B cell (primary cell): ENCODE measurements around the gene WDR86. TPM values are rescaled to one million over a fixed set of nuclear protein-coding genes. Genes with fewer than 3 reads are reported as not detected.

Experiments used
- ATAC-seq: fragments of 200-7000 bp; cut with Tn5 transposase; one replicate; pipeline ENCODE4 v1.10.0; 2021; ENCODE audit warnings: low read depth, mild to moderate bottlenecking, moderate number of reproducible peaks, moderate library complexity
- CTCF ChIA-PET: fragments of 350-600 bp; sonication (Branson Sonifier 250); formaldehyde crosslinking; loops from one replicate; lab custom pipeline; 2021; ENCODE audit warnings: antibody characterized with exemption, inconsistent platforms; lab: Charles Lee
- POLR2A ChIA-PET: fragments of 350-600 bp; sonication (Branson Sonifier 250); formaldehyde crosslinking; loops from one replicate; lab custom pipeline; 2021; ENCODE audit warnings: antibody characterized with exemption; lab: Charles Lee
- DNase-seq: peaks from one replicate; pipeline ENCODE4 v3.0.0; 2013
- H2AFZ ChIP-seq: 2 replicates; pipeline ENCODE4 v1.6.1; 2012; ENCODE audit warnings: mild to moderate bottlenecking, low read depth, low read length; ENCODE audit not compliant: insufficient read depth, poor library complexity, severe bottlenecking
- H3K27ac ChIP-seq, 2 donors: 1 replicate in 1 of 2; 2 replicates in 1 of 2; pipeline ENCODE4 v1.5.1; 2012 to 2013; ENCODE audit warnings: low read length in 2 of 2, mild to moderate bottlenecking in 2 of 2, moderate library complexity in 1 of 2
- H3K27me3 ChIP-seq, 4 experiments: fragments of 200-600 bp in 1 of 4; sonication (generic) in 1 of 4; replicated peaks in 1 of 4; 1 replicate in 2 of 4; 2 replicates in 2 of 4; pipeline versions ENCODE4 v1.6.1 to v1.7.0; 2013 to 2016; ENCODE audit warnings: low read length in 3 of 4, mild to moderate bottlenecking in 2 of 4, mixed read lengths in 1 of 4, moderate library complexity in 1 of 4; ENCODE audit not compliant: insufficient read depth in 4 of 4, control insufficient read depth in 3 of 4; ENCODE audit errors: control extremely low read depth in 1 of 4
- H3K36me3 ChIP-seq, 2 experiments: replicated peaks in 1 of 2; 1 replicate in 1 of 2; 2 replicates in 1 of 2; pipeline versions ENCODE4 v1.6.1 to v1.7.1; 2013; ENCODE audit warnings: low read length in 1 of 2; ENCODE audit not compliant: insufficient read depth in 2 of 2, control insufficient read depth in 1 of 2; ENCODE audit errors: control extremely low read depth in 1 of 2, extremely low read depth in 1 of 2
- H3K4me1 ChIP-seq, 2 donors: fragments of 200-600 bp in 1 of 2; sonication (generic) in 1 of 2; 1 replicate in 1 of 2; 2 replicates in 1 of 2; pipeline versions ENCODE4 v1.5.1 to v1.6.1; 2013 to 2017; ENCODE audit warnings: low read length in 2 of 2; ENCODE audit not compliant: control insufficient read depth in 2 of 2, insufficient read depth in 2 of 2
- H3K4me2 ChIP-seq: replicated peaks from 2 replicates; pipeline ENCODE3; 2012; ENCODE audit warnings: mild to moderate bottlenecking, low read depth, low read length; ENCODE audit not compliant: poor library complexity, severe bottlenecking
- H3K4me3 ChIP-seq, 5 experiments: fragments of 200-600 bp in 1 of 5; sonication (generic) in 1 of 5; 1 replicate in 3 of 5; 2 replicates in 2 of 5; pipeline versions ENCODE4 v1.5.1 to v1.7.0; 2011 to 2016; ENCODE audit warnings: low read length in 4 of 5, mild to moderate bottlenecking in 4 of 5, low read depth in 2 of 5, control low read depth in 1 of 5, moderate library complexity in 1 of 5; ENCODE audit not compliant: insufficient read depth in 1 of 5; ENCODE audit errors: control extremely low read depth in 1 of 5, extremely low read depth in 1 of 5
- H3K79me2 ChIP-seq: fragments of 200-600 bp; sonication (generic); one replicate; pipeline ENCODE4 v1.6.0; 2016; ENCODE audit warnings: low read length; ENCODE audit not compliant: control insufficient read depth, insufficient read depth
- H3K9ac ChIP-seq: fragments of 200-600 bp; sonication (generic); 2 replicates; pipeline ENCODE4 v1.6.1; 2017; ENCODE audit warnings: mild to moderate bottlenecking, low read length, moderate library complexity
- H3K9me3 ChIP-seq, 3 donors: one replicate each; pipeline versions ENCODE4 v1.6.1 to v1.7.1; 2013; ENCODE audit warnings: low read length in 2 of 3; ENCODE audit not compliant: control insufficient read depth in 2 of 3, insufficient read depth in 1 of 3; ENCODE audit errors: control extremely low read depth in 1 of 3
- H4K20me1 ChIP-seq: 2 replicates; pipeline ENCODE4 v1.6.0; 2012; ENCODE audit warnings: mild to moderate bottlenecking, low read length; ENCODE audit not compliant: insufficient read depth, control insufficient read depth, poor library complexity, severe bottlenecking
- H3K27ac Mint-ChIP-seq: one replicate; pipeline ENCODE4 v1.8.0; 2021; ENCODE audit warnings: mixed read lengths
- H3K27me3 Mint-ChIP-seq: one replicate; pipeline ENCODE4 v1.8.0; 2021; ENCODE audit warnings: mixed read lengths
- H3K4me1 Mint-ChIP-seq: one replicate; pipeline ENCODE4 v1.8.0; 2021; ENCODE audit warnings: mixed read lengths
- H3K4me3 Mint-ChIP-seq: one replicate; pipeline ENCODE4 v1.8.0; 2021; ENCODE audit warnings: mixed read lengths
- H3K9me3 Mint-ChIP-seq: one replicate; pipeline ENCODE4 v1.8.0; 2022; ENCODE audit warnings: mixed read lengths; ENCODE audit not compliant: insufficient read depth
- CTCF ChIP-seq: fragments of 200-600 bp; IDR thresholded peaks from one replicate; pipeline ENCODE4 v1.8.0; 2022; ENCODE audit warnings: antibody characterized with exemption, mild to moderate bottlenecking
- EZH2 ChIP-seq: IDR thresholded peaks from 2 replicates; pipeline ENCODE4 v1.6.1; 2012; ENCODE audit warnings: borderline replicate concordance, low read depth, mild to moderate bottlenecking, moderate library complexity, low read length; ENCODE audit not compliant: insufficient read depth, poor library complexity, severe bottlenecking
- WGBS: methylation state at CpG from one replicate; pipeline ENCODE4 v1.1.5; 2013; ENCODE audit warnings: missing lambda C conversion rate; ENCODE audit not compliant: insufficient coverage; 5-methylcytosine and 5-hydroxymethylcytosine counted together
- intact Hi-C: fragments of 100-400 bp; cut with micrococcal nuclease; formaldehyde crosslinking; loops from one replicate; pipeline ENCODE4 v1.10.0; 2022
- polyA plus RNA-seq: library from polyadenylated mRNA; depleted of rRNA; stranded (reverse); fragments of >200 nt; gene quantifications from 2 replicates; pipeline ENCODE4 v1.2.3, GENCODE V29; 2012
- total RNA-seq, 2 donors: library from RNA; stranded (reverse); fragments of 120-200 nt in 1 of 2; gene quantifications; 1 replicate in 1 of 2; 2 replicates in 1 of 2; pipeline versions ENCODE4 v1.2.3 to v1.2.4, GENCODE V29; 2013 to 2022

The WDR86 gene
- total and polyA plus RNA-seq, 2 donors (not counting 1 experiment from before 2014, with no cell fraction given): 1.4 to 1.5 TPM

DNA sequence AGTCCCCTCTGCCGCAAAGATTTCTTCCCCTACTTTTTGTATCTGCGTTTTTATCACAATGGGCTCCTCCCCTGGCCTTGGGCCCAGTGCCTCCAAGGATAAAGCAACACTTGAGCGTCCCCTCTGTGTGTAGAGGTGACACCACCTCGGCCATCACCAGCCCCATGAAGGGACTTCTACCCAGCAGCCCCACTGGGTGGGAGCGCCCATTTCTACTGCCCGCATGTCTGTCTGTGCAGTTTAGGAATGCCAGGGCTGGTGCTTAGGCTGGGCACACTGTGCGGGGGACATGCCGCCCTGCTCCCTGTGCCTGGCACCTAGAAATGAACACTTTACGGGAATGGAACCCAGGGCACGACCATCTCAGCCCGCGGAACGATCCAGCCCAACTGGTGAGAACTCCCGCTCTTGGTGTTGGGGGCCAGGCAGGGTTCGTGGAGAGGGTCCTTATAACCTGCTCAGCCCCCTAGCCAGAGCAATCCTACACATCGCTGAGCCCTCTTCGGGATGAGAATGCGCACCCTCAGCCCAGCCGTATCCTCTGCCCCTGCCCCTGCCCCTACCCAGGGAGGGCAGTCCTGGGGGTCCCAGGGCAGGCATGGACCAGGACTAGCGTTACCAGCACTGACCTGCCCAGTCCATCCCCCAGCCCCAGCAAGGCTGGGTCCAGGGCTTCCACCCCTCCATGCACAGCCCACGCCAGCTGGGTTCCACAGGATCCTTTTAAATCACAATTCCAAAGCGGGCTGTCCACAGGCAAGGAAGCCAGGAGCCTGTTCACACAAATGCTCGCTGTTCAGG, 17.3 kb upstream of the WDR86 start:
- H3K27ac Mint-ChIP-seq: no peak overlapping the region
- peaks cover 12% of the 10 kb centered on the region for H3K4me1 Mint-ChIP-seq
- ATAC-seq (no peak), DNase-seq (no peak)
- Histone ChIP-seq H3K27me3 (peaks cover 0 to 4% (median 0%) of the 10 kb centered on the region in 4 experiments), H3K9ac (no peak overlapping the region), H3K4me1 (peaks cover 12 to 13% of the 10 kb centered on the region in 2 donors), H3K9me3 (peaks cover 0 to 3% (median 0%) of the 10 kb centered on the region in 3 donors), H3K4me2 (no peak overlapping the region), H3K27ac (no peak overlapping the region), H2AFZ (no peak overlapping the region), H3K79me2 (no peaks in the 10 kb centered on the region), H3K36me3 (no peaks in the 10 kb centered on the region), H4K20me1 (no peaks in the 10 kb centered on the region), H3K4me3 (no peak overlapping the region)
- POLR2A ChIA-PET: no interaction called here
- TF ChIP-seq CTCF (no peak), EZH2 (no peak)
- H3K27me3 Mint-ChIP-seq: peaks cover 34% of the 10 kb centered on the region
- CTCF ChIA-PET: no interaction called here
- 97% methylated on average over 20 of the region's 23 CpGs for WGBS
- no peak overlapping the region for H3K4me3 Mint-ChIP-seq
- H3K9me3 Mint-ChIP-seq: peaks cover under 1% of the 10 kb centered on the region
- intact Hi-C loops: no loop called here

DNA sequence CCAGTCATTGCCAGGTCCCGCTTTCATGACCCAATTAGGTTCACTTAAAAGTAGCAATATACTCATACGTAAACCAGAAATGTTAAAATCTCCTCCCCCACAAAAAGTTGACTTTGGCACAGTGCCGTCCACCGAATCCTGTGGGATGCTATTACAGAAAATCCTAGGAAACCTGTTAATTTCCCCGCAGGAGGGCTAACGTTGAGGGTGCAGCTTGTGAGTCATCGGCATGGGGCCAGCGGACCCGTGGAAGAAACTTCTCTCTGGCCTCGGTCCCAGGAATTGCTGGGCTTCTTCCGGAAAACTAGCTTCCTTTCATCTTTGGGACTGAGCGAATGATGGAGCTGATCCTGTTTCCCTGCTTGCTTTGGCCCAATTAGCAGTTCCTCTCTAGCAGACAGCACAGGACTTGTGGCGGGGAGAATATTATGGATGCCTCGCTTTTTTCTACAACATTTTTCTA, 16.6 kb upstream of the WDR86 start:
- H4K20me1 ChIP-seq: no peaks in the 10 kb centered on the region
- no peak for ATAC-seq
- no peak for TF ChIP-seq CTCF
- TF ChIP-seq EZH2: no peak
- no peak overlapping the region for H3K27ac Mint-ChIP-seq
- POLR2A ChIA-PET: no interaction called here
- no peak overlapping the region for H3K9ac ChIP-seq
- H3K4me3 ChIP-seq: no peak overlapping the region
- CTCF ChIA-PET: no interaction called here
- no peak overlapping the region for H3K27ac ChIP-seq
- H3K36me3 ChIP-seq: no peaks in the 10 kb centered on the region
- H2AFZ ChIP-seq: no peak overlapping the region
- peaks cover 3% of the 10 kb centered on the region for H3K9me3 Mint-ChIP-seq
- WGBS: 93% methylated on average over 14 of the region's 14 CpGs
- intact Hi-C loops: no loop called here
- DNase-seq: no peak
- H3K9me3 ChIP-seq: peaks cover 0 to 9% (median 4%) of the 10 kb centered on the region in 3 donors
- H3K4me2 ChIP-seq: no peak overlapping the region
- H3K27me3 Mint-ChIP-seq: peaks cover 34% of the 10 kb centered on the region
- peaks cover 12 to 13% of the 10 kb centered on the region in 2 donors for H3K4me1 ChIP-seq
- no peak overlapping the region for H3K4me3 Mint-ChIP-seq
- H3K79me2 ChIP-seq: no peaks in the 10 kb centered on the region
- peaks cover 0 to 4% (median 1%) of the 10 kb centered on the region in 4 experiments for H3K27me3 ChIP-seq
- peaks cover 12% of the 10 kb centered on the region for H3K4me1 Mint-ChIP-seq
